H1 (cell line): ENCODE data around the gene UBE2G2. TPM values are rescaled to one million over a fixed set of nuclear protein-coding genes. Genes with fewer than 3 reads are reported as not detected.

Source experiments
- CTCF ChIA-PET: fragments of 300-600 bp; sonication (Branson Sonifier 250); formaldehyde crosslinking; loops from one replicate; lab custom pipeline; 2021; ENCODE audit not compliant: partially characterized antibody; lab: Charles Lee
- POLR2A ChIA-PET: fragments of 300-600 bp; sonication (Branson Sonifier 250); formaldehyde crosslinking; loops from one replicate; lab custom pipeline; 2021; ENCODE audit warnings: inconsistent platforms; ENCODE audit not compliant: partially characterized antibody; lab: Charles Lee
- DNase-seq, 2 experiments: peaks; one replicate each; pipeline versions ENCODE4 v3.0.0 to v3.0.0-alpha.2; 2010 to 2022; ENCODE audit warnings: low spot score in 2 of 2, low read depth in 1 of 2, mixed read lengths in 1 of 2
- FAIRE-seq: peaks from 2 replicates; lab custom pipeline; 2011; peaks lifted over from hg19 to GRCh38; lab: Jason Lieb, UNC
- H2AFZ ChIP-seq: 2 replicates; pipeline ENCODE4 v1.8.1; 2012; ENCODE audit warnings: low read length, inconsistent platforms
- H2AK5ac ChIP-seq: 2 replicates; pipeline ENCODE4 v1.6.1; 2013; ENCODE audit warnings: low read depth, low read length
- H2BK120ac ChIP-seq: replicated peaks from 2 replicates; pipeline ENCODE3; 2013; ENCODE audit warnings: low read depth, low read length, inconsistent platforms
- H2BK12ac ChIP-seq: 2 replicates; pipeline ENCODE4 v1.6.1; 2013; ENCODE audit warnings: low read depth, low read length
- H2BK15ac ChIP-seq: 2 replicates; pipeline ENCODE4 v1.6.1; 2013; ENCODE audit warnings: low read length
- H2BK20ac ChIP-seq: 2 replicates; pipeline ENCODE4 v1.6.1; 2013; ENCODE audit warnings: low read length
- H2BK5ac ChIP-seq: 2 replicates; pipeline ENCODE4 v1.6.1; 2013; ENCODE audit warnings: low read depth, low read length
- H3K14ac ChIP-seq: 2 replicates; pipeline ENCODE4 v1.6.1; 2013; ENCODE audit warnings: inconsistent platforms; ENCODE audit not compliant: insufficient read length
- H3K18ac ChIP-seq: 2 replicates; pipeline ENCODE4 v1.6.1; 2013; ENCODE audit warnings: low read length; ENCODE audit errors: extremely low read depth
- H3K23ac ChIP-seq: 2 replicates; pipeline ENCODE4 v1.6.1; 2013; ENCODE audit warnings: inconsistent platforms; ENCODE audit not compliant: insufficient read length
- H3K23me2 ChIP-seq: 2 replicates; pipeline ENCODE4 v1.6.1; 2013; ENCODE audit warnings: low read depth, low read length
- H3K27ac ChIP-seq: 2 replicates; pipeline ENCODE4 v1.6.1; 2011; ENCODE audit warnings: low read depth, low read length, inconsistent platforms
- H3K27me3 ChIP-seq, 4 experiments: replicated peaks in 1 of 4; 1 replicate in 1 of 4; 2 replicates in 3 of 4; pipeline versions ENCODE4 v1.6.1 to v1.8.1; 2011 to 2013; ENCODE audit warnings: low read length in 3 of 4, mild to moderate bottlenecking in 3 of 4, inconsistent platforms in 2 of 4, mixed read lengths in 2 of 4, moderate library complexity in 1 of 4; ENCODE audit not compliant: control insufficient read depth in 3 of 4, insufficient read depth in 3 of 4; ENCODE audit errors: extremely low read depth in 1 of 4
- H3K36me3 ChIP-seq, 4 experiments: 2 replicates each; pipeline versions ENCODE4 v1.6.1 to v1.8.1; 2011 to 2013; ENCODE audit warnings: mild to moderate bottlenecking in 4 of 4, low read length in 3 of 4, moderate library complexity in 2 of 4, control low read depth in 1 of 4, inconsistent platforms in 1 of 4; ENCODE audit not compliant: insufficient read depth in 4 of 4, control insufficient read depth in 2 of 4
- H3K4ac ChIP-seq: replicated peaks from 2 replicates; pipeline ENCODE3; 2013; ENCODE audit warnings: low read length, low read depth, mixed read lengths, inconsistent platforms; ENCODE audit not compliant: insufficient read length
- H3K4me1 ChIP-seq, 4 experiments: replicated peaks in 1 of 4; 1 replicate in 1 of 4; 2 replicates in 3 of 4; pipeline versions ENCODE4 v1.6.1 to v1.8.1; 2011 to 2013; ENCODE audit warnings: low read length in 3 of 4, inconsistent platforms in 2 of 4, mixed read lengths in 1 of 4; ENCODE audit not compliant: insufficient read depth in 4 of 4, control insufficient read depth in 3 of 4
- H3K4me2 ChIP-seq, 2 experiments: 2 replicates each; pipeline versions ENCODE4 v1.6.1 to v1.8.1; 2011 to 2013; ENCODE audit warnings: low read depth in 2 of 2, low read length in 2 of 2, control low read depth in 1 of 2, inconsistent platforms in 1 of 2, mild to moderate bottlenecking in 1 of 2; ENCODE audit not compliant: insufficient read depth in 1 of 2
- H3K4me3 ChIP-seq, 4 experiments: fragments of 200-600, 300-600 bp in 1 of 4; sonication (generic), shearing (Covaris generic), sonication (Bioruptor Twin) in 1 of 4; 2 replicates each; pipeline versions ENCODE4 v1.5.1 to v1.8.1; 2011 to 2016; ENCODE audit warnings: low read length in 4 of 4, low read depth in 3 of 4, control low read depth in 2 of 4, inconsistent platforms in 2 of 4, mild to moderate bottlenecking in 2 of 4, mixed read lengths in 1 of 4, moderate library complexity in 1 of 4; ENCODE audit not compliant: insufficient read depth in 2 of 4; ENCODE audit errors: extremely low read depth in 1 of 4
- H3K56ac ChIP-seq: replicated peaks from 2 replicates; pipeline ENCODE3; 2013; ENCODE audit warnings: low read depth, mild to moderate bottlenecking, mixed read lengths, low read length, inconsistent platforms; ENCODE audit not compliant: insufficient read length
- H3K79me1 ChIP-seq: 2 replicates; pipeline ENCODE4 v1.6.1; 2013; ENCODE audit warnings: low read depth, low read length, control low read depth
- H3K79me2 ChIP-seq, 2 experiments: 2 replicates each; pipeline versions ENCODE4 v1.6.1 to v1.8.1; 2012 to 2013; ENCODE audit warnings: low read length in 2 of 2, mild to moderate bottlenecking in 2 of 2, inconsistent platforms in 1 of 2; ENCODE audit not compliant: insufficient read depth in 2 of 2, control insufficient read depth in 1 of 2
- H3K9ac ChIP-seq, 4 experiments: replicated peaks in 1 of 4; 1 replicate in 1 of 4; 2 replicates in 3 of 4; pipeline versions ENCODE4 v1.6.1 to v1.8.1; 2011 to 2013; ENCODE audit warnings: low read depth in 3 of 4, low read length in 3 of 4, control low read depth in 2 of 4, mild to moderate bottlenecking in 2 of 4, moderate library complexity in 2 of 4, inconsistent platforms in 1 of 4; ENCODE audit errors: extremely low read depth in 1 of 4
- H3K9me3 ChIP-seq, 2 experiments: 2 replicates each; pipeline versions ENCODE4 v1.6.1 to v1.8.1; 2012 to 2013; ENCODE audit warnings: mild to moderate bottlenecking in 2 of 2, moderate library complexity in 2 of 2, control low read depth in 1 of 2, inconsistent platforms in 1 of 2, low read depth in 1 of 2, low read length in 1 of 2, mixed read lengths in 1 of 2; ENCODE audit not compliant: insufficient read depth in 2 of 2
- H4K20me1 ChIP-seq, 2 experiments: replicated peaks in 1 of 2; 2 replicates each; pipeline versions ENCODE3 to v1.8.1; 2011 to 2013; ENCODE audit warnings: inconsistent platforms in 2 of 2, low read length in 2 of 2, mild to moderate bottlenecking in 1 of 2; ENCODE audit not compliant: insufficient read depth in 2 of 2, control insufficient read depth in 1 of 2
- H4K5ac ChIP-seq: 2 replicates; pipeline ENCODE4 v1.6.1; 2013; ENCODE audit warnings: low read length, low read depth, mixed read lengths, inconsistent platforms; ENCODE audit not compliant: insufficient read length
- H4K8ac ChIP-seq: 2 replicates; pipeline ENCODE4 v1.8.0; 2013; ENCODE audit warnings: mild to moderate bottlenecking, moderate library complexity, low read length, inconsistent platforms; ENCODE audit not compliant: insufficient read depth; ENCODE audit errors: extremely low read depth
- H4K91ac ChIP-seq: replicated peaks from 2 replicates; pipeline ENCODE3; 2013; ENCODE audit warnings: low read length, mixed read lengths, inconsistent platforms; ENCODE audit not compliant: insufficient read length
- ATF2 ChIP-seq: IDR thresholded peaks from 2 replicates; pipeline ENCODE4 v1.6.1; 2012; ENCODE audit warnings: low read length, inconsistent platforms
- ATF3 ChIP-seq: IDR thresholded peaks from 2 replicates; pipeline ENCODE4 v1.6.1; 2011; ENCODE audit warnings: low read depth, mild to moderate bottlenecking, low read length; ENCODE audit not compliant: insufficient read depth
- BACH1 ChIP-seq: IDR thresholded peaks from 2 replicates; pipeline ENCODE4 v1.6.1; 2012; ENCODE audit warnings: low read length, improper control_type of control experiment
- BCL11A ChIP-seq, 2 experiments: IDR thresholded peaks; one replicate each; pipeline ENCODE4 v1.6.1; 2011; ENCODE audit warnings: low read depth in 2 of 2, low read length in 2 of 2, mild to moderate bottlenecking in 2 of 2
- E2F6 ChIP-seq: IDR thresholded peaks from 2 replicates; pipeline ENCODE4 v1.6.1; 2012; ENCODE audit warnings: inconsistent platforms
- EZH2 ChIP-seq: fragments of 200-600 bp; sonication (generic); IDR thresholded peaks from 2 replicates; pipeline ENCODE4 v1.7.1; 2012; ENCODE audit warnings: low read depth, mild to moderate bottlenecking, moderate library complexity, low read length, inconsistent platforms; ENCODE audit not compliant: severe bottlenecking
- POU5F1 ChIP-seq: IDR thresholded peaks from 2 replicates; pipeline ENCODE4 v1.6.1; 2011; ENCODE audit warnings: low read depth, mild to moderate bottlenecking, low read length, moderate library complexity
- SP4 ChIP-seq: IDR thresholded peaks from 2 replicates; pipeline ENCODE4 v1.6.1; 2012; ENCODE audit warnings: low read length, inconsistent platforms
- ZNF274 ChIP-seq: IDR thresholded peaks from 2 replicates; pipeline ENCODE4 v1.7.0; 2012; ENCODE audit warnings: low read length, borderline replicate concordance; ENCODE audit errors: extremely low read depth
- WGBS, 2 experiments: shearing (Covaris generic) in 1 of 2; methylation state at CpG; one replicate each; pipeline versions ENCODE4 v1.1.6 to v1.1.7; 2013 to 2015; ENCODE audit warnings: low lambda C conversion rate in 2 of 2, mixed read lengths in 2 of 2, inconsistent platforms in 1 of 2, low coverage in 1 of 2, missing lambda C conversion rate in 1 of 2; ENCODE audit not compliant: insufficient replicate concordance in 2 of 2, insufficient coverage in 1 of 2, insufficient read length in 1 of 2; ENCODE audit errors: extremely low coverage in 1 of 2, missing lambda C conversion rate in 1 of 2; 5-methylcytosine and 5-hydroxymethylcytosine counted together
- polyA plus RNA-seq, 7 experiments: library from polyadenylated mRNA; depleted of rRNA in 3 of 7; stranded (reverse) in 5 of 7; unstranded in 2 of 7; fragments of >200 nt in 5 of 7; fragments of 200-250 nt in 2 of 7; gene quantifications; 1 replicate in 5 of 7; 2 replicates in 1 of 7; 4 replicates in 1 of 7; pipeline versions ENCODE4 v1.2.1 to v1.2.3, GENCODE V29; 2011 to 2013; ENCODE audit warnings: missing spikeins in 2 of 7, mixed read lengths in 2 of 7
- total RNA-seq: library from RNA; stranded (reverse); fragmentation: NEBNext Ultra II Directional; extraction: Animal tissue kit (Norgen Biotek cat#: 25700); gene quantifications from 2 replicates; pipeline ENCODE4 v1.2.1, GENCODE V29; 2021

UBE2G2 gene
- total and polyA plus RNA-seq, 2 of the 8 experiments (the other 6 are each of a cell fraction or from before 2014, with no cell fraction given) = 96.3 to 101 TPM

GRCh38 chr21:44778499-44778911 is 23.1 kb downstream of the UBE2G2 start:
- Histone ChIP-seq H3K27ac (no peak overlapping the region), H3K27me3 (no peaks in the 10 kb centered on the region), H4K91ac (no peak overlapping the region), H3K18ac (no peak overlapping the region), H3K79me1 (peaks cover 6% of the 10 kb centered on the region), H2AFZ (no peak overlapping the region), H2BK15ac (no peak overlapping the region), H3K23me2 (no peaks in the 10 kb centered on the region), H3K9me3 (peaks cover 0 to 4% of the 10 kb centered on the region in 2 experiments; a peak in 1 of 4 replicates), H4K20me1 (peaks cover 0 to 7% of the 10 kb centered on the region in 2 experiments), H3K36me3 (peaks cover 5 to 40% (median 20%) of the 10 kb centered on the region in 4 experiments; a peak in 7 of 8 replicates), H3K23ac (no peak overlapping the region), H2BK20ac (no peak overlapping the region), H3K79me2 (peaks cover 0 to 56% of the 10 kb centered on the region in 2 experiments), H4K5ac (no peak overlapping the region), H3K4ac (no peak overlapping the region), H4K8ac (no peak overlapping the region), H3K9ac (no peak overlapping the region), H3K14ac (no peak overlapping the region), H3K4me3 (no peak overlapping the region), H2BK120ac (no peak overlapping the region), H2BK5ac (peak overlapping the region; percentile 45), H2BK12ac (0 out of 2 replicates have a peak overlapping the region, but pooled peaks have one; percentile 30), H3K56ac (no peak overlapping the region), H3K4me1 (no peaks in the 10 kb centered on the region), H2AK5ac (peak overlapping the region; percentile 60; the same call in 1 of the 2 replicates), H3K4me2 (no peak overlapping the region)
- FAIRE-seq = no peak
- DNase-seq = no peak
- WGBS, 2 experiments = 86% methylated on average over 8 of the region's 8 CpGs; no CpG with 5 or more reads in 1 of the 2 experiments
- ChIA-PET CTCF (interaction anchor here (0.9 to 1.5 kb wide), 2 partner anchors 11 to 29 kb away, joined by 3 read pairs; no protein-coding TSS in a partner anchor), POLR2A (no interaction called here)
- TF ChIP-seq SP4 (no peak), BCL11A (IDR thresholded peaks at IDR 0.05; ENCODE audit: low read depth in 2 of 2, low read length in 2 of 2) (no peak), ATF3 (no peak), ATF2 (no peak), EZH2 (no peak), E2F6 (no peak), ZNF274 (no peak), POU5F1 (no peak), BACH1 (no peak)
